ENCODE measurements around the gene MMRN1.

Gene MMRN1

GRCh38 chr4:89894649-89895550, at the start of gene MMRN1:
Gene MMRN1, plus strand, starts transcription at chr4:89894854. Its CDS starts 118 bp downstream, at chr4:89894972.
- H3K9ac ChIP-seq (ENCODE audit: low read depth, low read length), result no peak within 1 kb of the TSS
- no peak within 1 kb of the TSS for H3K4me3 ChIP-seq (ENCODE audit: low read depth, low read length)

GRCh38 chr4:89847571-89848325, 46.9 kb upstream of the MMRN1 start:
- H3K9ac ChIP-seq (ENCODE audit: low read depth, low read length), result no peak overlapping the region
- H3K4me3 ChIP-seq (ENCODE audit: low read depth, low read length), result no peak overlapping the region
- H3K27me3 ChIP-seq (ENCODE audit: control insufficient read depth, insufficient read depth, low read length), result no peaks in the 10 kb centered on the region
- peaks cover 3% of the 10 kb centered on the region for H3K9me3 ChIP-seq (ENCODE audit: control insufficient read depth, insufficient read depth, low read length)
- H3K36me3 ChIP-seq (ENCODE audit: control insufficient read depth, insufficient read depth, low read length), result no peaks in the 10 kb centered on the region
- no peaks in the 10 kb centered on the region for H3K4me1 ChIP-seq (ENCODE audit: control insufficient read depth, insufficient read depth, low read length)

More at GRCh38 chr4:89894649-89895550, at the start of gene MMRN1:
- Histone ChIP-seq H3K9me3 (ENCODE audit: control insufficient read depth, insufficient read depth, low read length) (no peaks in the 10 kb centered on the region), H3K36me3 (ENCODE audit: control insufficient read depth, insufficient read depth, low read length) (no peaks in the 10 kb centered on the region), H3K4me1 (ENCODE audit: control insufficient read depth, insufficient read depth, low read length) (no peaks in the 10 kb centered on the region), H3K27me3 (ENCODE audit: control insufficient read depth, insufficient read depth, low read length) (no peaks in the 10 kb centered on the region)

- H3K27me3 ChIP-seq (ENCODE audit: control insufficient read depth, insufficient read depth, low read length), result no peaks in the 10 kb centered on the region
- no peak overlapping the region for H3K9ac ChIP-seq (ENCODE audit: low read depth, low read length)
Observed at GRCh38 chr4:89855236-89855635, 39.4 kb upstream of the MMRN1 start.

GRCh38 chr4:89860971-89861370, 33.7 kb upstream of the MMRN1 start:
- no peak overlapping the region for H3K4me3 ChIP-seq (ENCODE audit: low read depth, low read length)
- H3K36me3 ChIP-seq (ENCODE audit: control insufficient read depth, insufficient read depth, low read length), result peaks cover 1% of the 10 kb centered on the region
- no peaks in the 10 kb centered on the region for H3K27me3 ChIP-seq (ENCODE audit: control insufficient read depth, insufficient read depth, low read length)
- no peaks in the 10 kb centered on the region for H3K4me1 ChIP-seq (ENCODE audit: control insufficient read depth, insufficient read depth, low read length)
- no peak overlapping the region for H3K9ac ChIP-seq (ENCODE audit: low read depth, low read length)
- H3K9me3 ChIP-seq (ENCODE audit: control insufficient read depth, insufficient read depth, low read length), result peaks cover 3% of the 10 kb centered on the region

More at GRCh38 chr4:89855236-89855635, 39.4 kb upstream of the MMRN1 start:
- Histone ChIP-seq H3K4me3 (ENCODE audit: low read depth, low read length) (no peak overlapping the region), H3K36me3 (ENCODE audit: control insufficient read depth, insufficient read depth, low read length) (peaks cover 2% of the 10 kb centered on the region), H3K4me1 (ENCODE audit: control insufficient read depth, insufficient read depth, low read length) (no peaks in the 10 kb centered on the region), H3K9me3 (ENCODE audit: control insufficient read depth, insufficient read depth, low read length) (peaks cover 8% of the 10 kb centered on the region)

GRCh38 chr4:89863533-89863932, 31.1 kb upstream of the MMRN1 start:
- Histone ChIP-seq H3K9ac (ENCODE audit: low read depth, low read length) (no peak overlapping the region), H3K36me3 (ENCODE audit: control insufficient read depth, insufficient read depth, low read length) (no peaks in the 10 kb centered on the region), H3K4me3 (ENCODE audit: low read depth, low read length) (no peak overlapping the region), H3K9me3 (ENCODE audit: control insufficient read depth, insufficient read depth, low read length) (no peaks in the 10 kb centered on the region), H3K4me1 (ENCODE audit: control insufficient read depth, insufficient read depth, low read length) (no peaks in the 10 kb centered on the region), H3K27me3 (ENCODE audit: control insufficient read depth, insufficient read depth, low read length) (no peaks in the 10 kb centered on the region)

- no peaks in the 10 kb centered on the region for H3K27me3 ChIP-seq (ENCODE audit: control insufficient read depth, insufficient read depth, low read length)
Observed at GRCh38 chr4:89868276-89868675, 26.4 kb upstream of the MMRN1 start.

GRCh38 chr4:89868999-89869589, 25.6 kb upstream of the MMRN1 start:
- Histone ChIP-seq H3K9me3 (ENCODE audit: control insufficient read depth, insufficient read depth, low read length) (no peaks in the 10 kb centered on the region), H3K4me3 (ENCODE audit: low read depth, low read length) (no peak overlapping the region), H3K36me3 (ENCODE audit: control insufficient read depth, insufficient read depth, low read length) (no peaks in the 10 kb centered on the region), H3K27me3 (ENCODE audit: control insufficient read depth, insufficient read depth, low read length) (no peaks in the 10 kb centered on the region), H3K4me1 (ENCODE audit: control insufficient read depth, insufficient read depth, low read length) (no peaks in the 10 kb centered on the region), H3K9ac (ENCODE audit: low read depth, low read length) (no peak overlapping the region)

More at GRCh38 chr4:89868276-89868675, 26.4 kb upstream of the MMRN1 start:
- Histone ChIP-seq H3K9me3 (ENCODE audit: control insufficient read depth, insufficient read depth, low read length) (no peaks in the 10 kb centered on the region), H3K9ac (ENCODE audit: low read depth, low read length) (no peak overlapping the region), H3K36me3 (ENCODE audit: control insufficient read depth, insufficient read depth, low read length) (no peaks in the 10 kb centered on the region), H3K4me1 (ENCODE audit: control insufficient read depth, insufficient read depth, low read length) (no peaks in the 10 kb centered on the region), H3K4me3 (ENCODE audit: low read depth, low read length) (no peak overlapping the region)

- Histone ChIP-seq H3K27me3 (ENCODE audit: control insufficient read depth, insufficient read depth, low read length) (no peaks in the 10 kb centered on the region), H3K9ac (ENCODE audit: low read depth, low read length) (no peak overlapping the region), H3K4me1 (ENCODE audit: control insufficient read depth, insufficient read depth, low read length) (no peaks in the 10 kb centered on the region), H3K36me3 (ENCODE audit: control insufficient read depth, insufficient read depth, low read length) (no peaks in the 10 kb centered on the region), H3K9me3 (ENCODE audit: control insufficient read depth, insufficient read depth, low read length) (no peaks in the 10 kb centered on the region), H3K4me3 (ENCODE audit: low read depth, low read length) (no peak overlapping the region)
Observed at GRCh38 chr4:89871211-89871610, 23.4 kb upstream of the MMRN1 start.

- Histone ChIP-seq H3K9ac (ENCODE audit: low read depth, low read length) (no peak overlapping the region), H3K4me1 (ENCODE audit: control insufficient read depth, insufficient read depth, low read length) (no peaks in the 10 kb centered on the region), H3K36me3 (ENCODE audit: control insufficient read depth, insufficient read depth, low read length) (no peaks in the 10 kb centered on the region), H3K9me3 (ENCODE audit: control insufficient read depth, insufficient read depth, low read length) (no peaks in the 10 kb centered on the region), H3K4me3 (ENCODE audit: low read depth, low read length) (no peak overlapping the region), H3K27me3 (ENCODE audit: control insufficient read depth, insufficient read depth, low read length) (no peaks in the 10 kb centered on the region)
Observed at GRCh38 chr4:89876548-89876947, 18.1 kb upstream of the MMRN1 start.

GRCh38 chr4:89878611-89879010, 16.0 kb upstream of the MMRN1 start:
- no peak overlapping the region for H3K9ac ChIP-seq (ENCODE audit: low read depth, low read length)
- no peaks in the 10 kb centered on the region for H3K9me3 ChIP-seq (ENCODE audit: control insufficient read depth, insufficient read depth, low read length)
- no peaks in the 10 kb centered on the region for H3K27me3 ChIP-seq (ENCODE audit: control insufficient read depth, insufficient read depth, low read length)

GRCh38 chr4:89879215-89879614, 15.4 kb upstream of the MMRN1 start:
- no peaks in the 10 kb centered on the region for H3K36me3 ChIP-seq (ENCODE audit: control insufficient read depth, insufficient read depth, low read length)
- H3K27me3 ChIP-seq (ENCODE audit: control insufficient read depth, insufficient read depth, low read length), result no peaks in the 10 kb centered on the region
- H3K9ac ChIP-seq (ENCODE audit: low read depth, low read length), result no peak overlapping the region
- H3K9me3 ChIP-seq (ENCODE audit: control insufficient read depth, insufficient read depth, low read length), result no peaks in the 10 kb centered on the region
- no peaks in the 10 kb centered on the region for H3K4me1 ChIP-seq (ENCODE audit: control insufficient read depth, insufficient read depth, low read length)
- no peak overlapping the region for H3K4me3 ChIP-seq (ENCODE audit: low read depth, low read length)

More at GRCh38 chr4:89878611-89879010, 16.0 kb upstream of the MMRN1 start:
- no peak overlapping the region for H3K4me3 ChIP-seq (ENCODE audit: low read depth, low read length)
- H3K4me1 ChIP-seq (ENCODE audit: control insufficient read depth, insufficient read depth, low read length), result no peaks in the 10 kb centered on the region
- no peaks in the 10 kb centered on the region for H3K36me3 ChIP-seq (ENCODE audit: control insufficient read depth, insufficient read depth, low read length)
